Uterus (tissue), 2 donors: ENCODE data around the gene MBTPS1.

ENCODE experiments used
- POLR2A ChIP-seq, 2 donors: fragments of 450-650 bp; IDR thresholded peaks; one replicate each; pipeline ENCODE4 v1.6.1; 2016; ENCODE audit warnings: antibody characterized with exemption in 2 of 2, mild to moderate bottlenecking in 1 of 2, moderate library complexity in 1 of 2
- TF ChIP-seq, protein P1 (sequence below), 4 experiments: fragments of 200-600 bp in 2 of 4; fragments of 450-650 bp in 2 of 4; sonication (generic) in 2 of 4; IDR thresholded peaks; one replicate each; pipeline ENCODE4 v1.5.1; 2016 to 2019; ENCODE audit warnings: antibody characterized with exemption in 4 of 4, mild to moderate bottlenecking in 2 of 4, moderate library complexity in 1 of 4

DNA sequence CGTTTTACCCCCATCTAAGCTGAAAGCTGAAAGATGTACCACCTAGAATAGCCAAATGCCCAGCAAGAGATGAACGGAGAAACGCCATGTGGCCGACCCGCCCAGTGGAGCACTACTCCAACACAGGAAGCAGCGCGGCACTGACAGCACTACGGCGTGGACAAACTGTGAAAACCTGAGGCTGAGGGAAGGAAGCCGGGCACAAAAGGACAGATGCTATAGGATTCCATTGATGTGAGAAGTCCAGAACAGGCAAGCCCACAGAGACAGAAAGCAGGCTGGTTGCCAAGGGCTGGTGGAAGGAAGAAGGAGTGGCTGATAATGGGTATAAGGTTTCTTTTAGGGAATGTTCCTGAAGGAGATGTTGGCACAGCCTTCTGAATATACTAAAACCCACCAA, 44.7 kb downstream of the MBTPS1 start:
- TF ChIP-seq, protein P1, sequence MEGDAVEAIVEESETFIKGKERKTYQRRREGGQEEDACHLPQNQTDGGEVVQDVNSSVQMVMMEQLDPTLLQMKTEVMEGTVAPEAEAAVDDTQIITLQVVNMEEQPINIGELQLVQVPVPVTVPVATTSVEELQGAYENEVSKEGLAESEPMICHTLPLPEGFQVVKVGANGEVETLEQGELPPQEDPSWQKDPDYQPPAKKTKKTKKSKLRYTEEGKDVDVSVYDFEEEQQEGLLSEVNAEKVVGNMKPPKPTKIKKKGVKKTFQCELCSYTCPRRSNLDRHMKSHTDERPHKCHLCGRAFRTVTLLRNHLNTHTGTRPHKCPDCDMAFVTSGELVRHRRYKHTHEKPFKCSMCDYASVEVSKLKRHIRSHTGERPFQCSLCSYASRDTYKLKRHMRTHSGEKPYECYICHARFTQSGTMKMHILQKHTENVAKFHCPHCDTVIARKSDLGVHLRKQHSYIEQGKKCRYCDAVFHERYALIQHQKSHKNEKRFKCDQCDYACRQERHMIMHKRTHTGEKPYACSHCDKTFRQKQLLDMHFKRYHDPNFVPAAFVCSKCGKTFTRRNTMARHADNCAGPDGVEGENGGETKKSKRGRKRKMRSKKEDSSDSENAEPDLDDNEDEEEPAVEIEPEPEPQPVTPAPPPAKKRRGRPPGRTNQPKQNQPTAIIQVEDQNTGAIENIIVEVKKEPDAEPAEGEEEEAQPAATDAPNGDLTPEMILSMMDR (IDR thresholded peaks at IDR 0.05): no peak
- TF ChIP-seq POLR2A (IDR thresholded peaks at IDR 0.05): no peak
